Lower leg skin (tissue), 4 donors: Measurements from ENCODE around the gene FCF1. TPM values are rescaled to one million over a fixed set of nuclear protein-coding genes. Genes with fewer than 3 reads are reported as not detected.

Source experiments
- DNase-seq, 2 donors: peaks; one replicate each; pipeline ENCODE4 v3.0.0-alpha.2; 2019; ENCODE audit warnings: low spot score in 2 of 2
- H3K4me3 ChIP-seq: fragments of 200-600 bp; sonication (generic); 2 replicates; pipeline ENCODE4 v1.5.1; 2017; ENCODE audit warnings: mild to moderate bottlenecking, low read depth; ENCODE audit not compliant: poor library complexity, severe bottlenecking
- CTCF ChIP-seq, 3 donors: fragments of 450-650 bp; IDR thresholded peaks; one replicate each; pipeline ENCODE4 v1.5.1; 2016; ENCODE audit warnings: antibody characterized with exemption in 3 of 3, mild to moderate bottlenecking in 3 of 3, moderate library complexity in 2 of 3
- POLR2A ChIP-seq, 2 donors: fragments of 450-650 bp; IDR thresholded peaks; one replicate each; pipeline ENCODE4 v1.6.1; 2016 to 2017; ENCODE audit warnings: antibody characterized with exemption in 2 of 2, mild to moderate bottlenecking in 1 of 2, moderate library complexity in 1 of 2
- WGBS, 2 donors: methylation state at CpG; one replicate each; pipeline ENCODE4 v1.1.5; 2018; 5-methylcytosine and 5-hydroxymethylcytosine counted together
- intact Hi-C: fragments of 100-400 bp; cut with DNase I; formaldehyde crosslinking; loops from one replicate; pipeline ENCODE4 v1.15.0; 2023; ENCODE audit warnings: low total_unique reads
- total RNA-seq, 4 donors: library from RNA; depleted of rRNA; stranded (reverse); fragments of >200 nt; gene quantifications; one replicate each; pipeline ENCODE4 v1.1.0, GENCODE V29; 2016

Gene FCF1
- total RNA-seq, 4 donors from 2014 or later: 14.3 to 20.7 (median 17.8) TPM

DNA sequence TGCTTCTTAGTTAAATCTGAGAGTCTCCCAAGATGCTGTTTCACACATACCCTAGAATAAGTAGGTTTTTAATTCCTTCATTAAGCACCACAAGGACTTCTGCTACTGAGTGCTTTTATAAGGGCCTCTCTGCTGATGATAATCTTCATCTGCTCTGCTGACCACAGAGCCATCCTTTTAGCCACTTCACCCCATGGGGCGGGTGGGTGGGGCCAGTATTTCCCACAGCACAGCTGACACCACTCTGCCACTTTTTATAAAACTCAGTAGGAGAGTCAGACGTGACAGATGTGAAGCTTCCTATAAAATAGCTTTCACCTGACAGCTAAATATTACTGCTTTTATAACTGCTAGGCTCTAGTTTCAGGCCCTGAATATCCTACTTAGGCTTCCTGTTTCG lies 20.3 kb downstream of the FCF1 start:
- H3K4me3 ChIP-seq: no peak overlapping the region
- intact Hi-C loops: no loop called here
- no peak for DNase-seq
- WGBS, 2 donors: 86 to 87% methylated on average over 3 of the region's 3 CpGs
- TF ChIP-seq CTCF (IDR thresholded peaks at IDR 0.05): no peak
- no peak for TF ChIP-seq POLR2A (IDR thresholded peaks at IDR 0.05)

DNA sequence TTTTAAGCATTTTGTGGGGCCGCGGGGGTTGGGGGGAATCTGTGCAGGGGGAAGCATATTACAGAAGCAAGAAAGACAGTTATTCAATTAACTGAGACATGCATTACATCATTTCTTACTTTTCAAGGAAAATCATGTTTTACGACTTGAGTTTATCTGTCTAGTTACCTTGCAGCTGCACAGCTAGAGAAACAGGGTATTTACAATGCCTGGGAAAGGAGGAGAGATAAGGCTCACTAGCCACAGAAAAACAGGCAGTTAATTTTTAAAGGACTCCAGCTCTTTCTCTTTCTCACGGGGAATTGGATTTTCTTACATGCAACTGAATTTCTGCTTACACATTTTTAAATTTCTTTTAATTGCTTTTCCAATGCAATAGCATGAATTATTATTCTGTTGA lies 22.2 kb downstream of the FCF1 start:
- TF ChIP-seq CTCF (IDR thresholded peaks at IDR 0.05) (no peak), POLR2A (IDR thresholded peaks at IDR 0.05) (no peak)
- WGBS, 2 donors: 91 to 97% methylated on average over 4 of the region's 4 CpGs
- DNase-seq: no peak
- intact Hi-C loops: no loop called here
- no peak overlapping the region for H3K4me3 ChIP-seq

GRCh38 chr14:74737753-74738325 lies 24.9 kb downstream of the FCF1 start:
- DNase-seq: no peak
- TF ChIP-seq CTCF (IDR thresholded peaks at IDR 0.05): no peak
- TF ChIP-seq POLR2A (IDR thresholded peaks at IDR 0.05): no peak
- WGBS, 2 donors: 94 to 95% methylated on average over 4 of the region's 4 CpGs
- intact Hi-C loops: no loop called here
- no peak overlapping the region for H3K4me3 ChIP-seq

- TF ChIP-seq CTCF (IDR thresholded peaks at IDR 0.05) (no peak), POLR2A (IDR thresholded peaks at IDR 0.05) (no peak)
- no peak overlapping the region for H3K4me3 ChIP-seq
- WGBS, 2 donors: 96% methylated on average over 8 of the region's 8 CpGs
- no peak for DNase-seq
- intact Hi-C loops: no loop called here
Observed at GRCh38 chr14:74739293-74740030, 26.5 kb downstream of the FCF1 start.

GRCh38 chr14:74747237-74747636 lies 34.3 kb downstream of the FCF1 start:
- no peak overlapping the region for H3K4me3 ChIP-seq

GRCh38 chr14:74754157-74754556 lies 41.2 kb downstream of the FCF1 start:
- 74 to 84% methylated on average over 2 of the region's 2 CpGs for WGBS, 2 donors
- TF ChIP-seq POLR2A (IDR thresholded peaks at IDR 0.05): no peak
- no peak for TF ChIP-seq CTCF (IDR thresholded peaks at IDR 0.05)
- intact Hi-C loops: no loop called here

More at GRCh38 chr14:74747237-74747636, 34.3 kb downstream of the FCF1 start:
- intact Hi-C loops: no loop called here
- WGBS, 2 donors: 85 to 97% methylated on average over 2 of the region's 2 CpGs
- no peak for TF ChIP-seq POLR2A (IDR thresholded peaks at IDR 0.05)
- no peak for DNase-seq

More at GRCh38 chr14:74754157-74754556, 41.2 kb downstream of the FCF1 start:
- DNase-seq: no peak
- no peak overlapping the region for H3K4me3 ChIP-seq
